ENCODE data around the gene URB2. TPM values are rescaled to one million over a fixed set of nuclear protein-coding genes. Genes with fewer than 3 reads are reported as not detected.

Gene URB2
- total and polyA plus RNA-seq, 7 experiments from 2014 or later, result 5.6 to 18.2 (median 10.3) TPM

DNA sequence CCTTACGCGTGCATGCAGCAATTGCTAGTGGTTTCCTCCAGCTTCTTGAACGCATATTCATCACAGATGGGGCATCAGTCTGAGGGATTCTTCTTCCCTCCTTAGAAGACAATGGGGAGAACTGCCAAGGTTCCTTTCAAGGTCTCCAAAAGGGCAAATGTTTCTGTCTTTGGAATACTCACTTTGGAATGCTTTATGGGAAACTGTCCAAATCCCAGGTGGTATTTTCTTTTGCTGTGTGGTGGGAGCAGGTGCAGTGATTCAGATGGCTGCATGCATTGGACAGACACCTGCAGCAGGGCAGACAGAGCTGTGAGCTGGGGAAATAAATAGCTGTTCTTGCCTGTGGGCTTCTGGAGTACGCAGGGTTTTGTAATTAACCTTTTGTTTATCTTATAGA lies 40.5 kb downstream of the URB2 start:
- H3K4me1 ChIP-seq (ENCODE audit: control insufficient read depth in 2 of 2, insufficient read depth in 2 of 2, low read length in 2 of 2), result peaks cover 13% of the 10 kb centered on the region in 2 donors
- POLR2A ChIA-PET, result no interaction called here
- CTCF ChIA-PET, result interaction anchor here (0.5 kb wide), 2 partner anchors 497 to 644 kb away, joined by 3 read pairs; no protein-coding TSS in a partner anchor
- ATAC-seq (no peak), DNase-seq (no peak)
- Mint-ChIP-seq H3K27ac (no peak overlapping the region), H3K27me3 (no peaks in the 10 kb centered on the region), H3K36me3 (peaks cover 0 to 13% (median 0%) of the 10 kb centered on the region in 5 donors), H3K4me1 (peaks cover 0 to 7% (median 4%) of the 10 kb centered on the region in 7 donors), H3K9me3 (peaks cover 0 to 2% (median 0%) of the 10 kb centered on the region in 11 donors), H3K4me3 (no peak overlapping the region)
- H3K27me3 ChIP-seq (ENCODE audit: control insufficient read depth in 2 of 2, insufficient read depth in 2 of 2, low read length in 2 of 2), result no peaks in the 10 kb centered on the region
- H3K9me3 ChIP-seq (ENCODE audit: control insufficient read depth in 2 of 3, low read length in 3 of 3), result no peaks in the 10 kb centered on the region
- no peaks in the 10 kb centered on the region for H3K36me3 ChIP-seq (ENCODE audit: control insufficient read depth in 2 of 3, insufficient read depth in 3 of 3, low read length in 3 of 3)
- H3K27ac ChIP-seq (ENCODE audit: low read depth, low read length), result no peak overlapping the region
- intact Hi-C loops (cut with micrococcal nuclease), result loop anchor here in 1 of 2 donors (10.0 kb wide), 1 partner anchor 438 kb away; no protein-coding TSS in a partner anchor
- H3K4me3 ChIP-seq (ENCODE audit: low read length), result no peak overlapping the region

DNA sequence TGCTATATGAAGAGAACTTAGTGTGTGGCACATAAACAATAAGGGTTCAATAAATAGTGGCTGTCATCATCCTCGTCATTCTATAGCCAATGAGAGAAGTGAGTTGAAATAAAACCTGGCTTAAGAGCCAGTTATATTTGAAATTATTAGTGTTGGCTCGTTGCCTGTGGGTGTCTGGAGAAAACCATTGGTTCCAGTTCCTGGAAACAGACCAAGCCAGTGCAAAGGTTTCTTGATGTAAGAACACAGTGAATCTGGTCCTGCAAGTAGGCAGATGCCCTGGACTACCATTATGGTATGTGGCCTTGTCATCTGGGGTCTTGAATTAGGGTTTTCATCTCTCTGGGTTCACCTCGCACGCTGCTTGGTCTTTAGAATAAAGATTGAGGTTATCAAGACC lies 43.3 kb downstream of the URB2 start:
- Histone ChIP-seq H3K27me3 (ENCODE audit: control insufficient read depth in 2 of 2, insufficient read depth in 2 of 2, low read length in 2 of 2) (no peaks in the 10 kb centered on the region), H3K4me3 (ENCODE audit: low read length) (no peak overlapping the region), H3K27ac (ENCODE audit: low read depth, low read length) (no peak overlapping the region), H3K4me1 (ENCODE audit: control insufficient read depth in 2 of 2, insufficient read depth in 2 of 2, low read length in 2 of 2) (peaks cover 5 to 11% of the 10 kb centered on the region in 2 donors), H3K36me3 (ENCODE audit: control insufficient read depth in 2 of 3, insufficient read depth in 3 of 3, low read length in 3 of 3) (no peaks in the 10 kb centered on the region), H3K9me3 (ENCODE audit: control insufficient read depth in 2 of 3, low read length in 3 of 3) (no peaks in the 10 kb centered on the region)
- DNase-seq, result no peak
- CTCF ChIA-PET, result no interaction called here
- no peak overlapping the region for H3K27ac Mint-ChIP-seq
- intact Hi-C loops (cut with micrococcal nuclease), result loop anchor here in 1 of 2 donors (10.0 kb wide), 1 partner anchor 435 kb away; no protein-coding TSS in a partner anchor
- POLR2A ChIA-PET, result no interaction called here
- peaks cover 4 to 31% (median 23%) of the 10 kb centered on the region in 7 donors for H3K4me1 Mint-ChIP-seq
- H3K27me3 Mint-ChIP-seq, result no peaks in the 10 kb centered on the region
- H3K4me3 Mint-ChIP-seq, result no peak overlapping the region
- ATAC-seq, result no peak
- peaks cover 0 to 13% (median 0%) of the 10 kb centered on the region in 5 donors for H3K36me3 Mint-ChIP-seq
- peaks cover 0 to 2% (median 0%) of the 10 kb centered on the region in 11 donors for H3K9me3 Mint-ChIP-seq

DNA sequence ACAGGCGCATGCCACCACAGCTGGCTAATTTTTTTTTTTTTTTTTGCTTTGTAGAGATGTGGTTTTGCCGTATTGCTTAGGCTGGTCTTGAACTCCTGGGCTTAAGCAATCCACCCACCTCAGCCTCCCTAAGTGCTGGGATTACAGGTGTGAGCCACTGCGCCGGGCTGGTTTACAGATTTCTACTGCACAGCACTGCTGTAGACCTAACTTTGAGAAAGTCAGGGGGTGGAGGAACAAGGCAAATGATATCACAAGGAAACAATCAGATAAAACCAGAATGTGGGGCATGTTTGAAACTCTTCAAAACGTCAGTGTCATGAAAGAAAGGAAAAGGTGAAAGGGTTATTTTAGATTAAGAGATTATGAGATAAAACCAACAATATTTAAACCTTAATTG lies 45.3 kb downstream of the URB2 start:
- no peaks in the 10 kb centered on the region for H3K27me3 ChIP-seq (ENCODE audit: control insufficient read depth in 2 of 2, insufficient read depth in 2 of 2, low read length in 2 of 2)
- DNase-seq (no peak), ATAC-seq (no peak)
- H3K36me3 Mint-ChIP-seq, result peaks cover 0 to 13% (median 0%) of the 10 kb centered on the region in 5 donors
- peaks cover 0 to 2% (median 0%) of the 10 kb centered on the region in 11 donors for H3K9me3 Mint-ChIP-seq
- no peaks in the 10 kb centered on the region for H3K9me3 ChIP-seq (ENCODE audit: control insufficient read depth in 2 of 3, low read length in 3 of 3)
- peaks cover 4 to 32% (median 23%) of the 10 kb centered on the region in 7 donors for H3K4me1 Mint-ChIP-seq
- no peak overlapping the region for H3K4me3 Mint-ChIP-seq
- H3K27ac Mint-ChIP-seq, result peak overlapping the region in 1 of 9 donors; percentile 65
- no peak overlapping the region for H3K27ac ChIP-seq (ENCODE audit: low read depth, low read length)
- ChIA-PET CTCF (interaction anchor here (0.6 kb wide), 1 partner anchor 195 kb away, joined by 3 read pairs; no protein-coding TSS in a partner anchor), POLR2A (no interaction called here)
- H3K27me3 Mint-ChIP-seq, result peaks cover 0 to 3% (median 0%) of the 10 kb centered on the region in 5 donors
- intact Hi-C loops (cut with micrococcal nuclease), result no loop called here
- peaks cover 0 to 7% of the 10 kb centered on the region in 2 donors for H3K4me1 ChIP-seq (ENCODE audit: control insufficient read depth in 2 of 2, insufficient read depth in 2 of 2, low read length in 2 of 2)
- no peaks in the 10 kb centered on the region for H3K36me3 ChIP-seq (ENCODE audit: control insufficient read depth in 2 of 3, insufficient read depth in 3 of 3, low read length in 3 of 3)
- no peak overlapping the region for H3K4me3 ChIP-seq (ENCODE audit: low read length)

DNA sequence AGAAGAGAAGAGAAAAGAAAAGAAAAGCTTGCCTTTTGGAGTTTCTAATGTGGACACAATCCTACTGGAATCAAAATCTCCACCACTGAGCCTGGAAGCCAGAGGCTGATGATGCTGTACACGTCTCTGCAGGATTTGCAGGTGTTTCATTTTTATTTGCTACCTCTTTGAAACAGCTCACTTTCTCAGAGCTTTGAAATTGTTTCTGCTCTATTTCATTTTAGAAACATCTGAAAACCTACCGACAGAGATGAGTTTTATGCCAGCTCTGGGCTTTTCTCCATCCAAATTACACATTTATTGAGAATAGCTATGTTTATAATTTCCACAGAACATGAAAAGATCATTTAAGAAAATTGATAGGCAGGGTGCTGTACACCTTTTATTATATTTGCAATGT lies 46.2 kb downstream of the URB2 start:
- H3K4me3 ChIP-seq (ENCODE audit: low read length), result no peak overlapping the region
- peaks cover 0 to 7% of the 10 kb centered on the region in 2 donors for H3K4me1 ChIP-seq (ENCODE audit: control insufficient read depth in 2 of 2, insufficient read depth in 2 of 2, low read length in 2 of 2)
- Mint-ChIP-seq H3K27me3 (peaks cover 0 to 3% (median 0%) of the 10 kb centered on the region in 5 donors), H3K36me3 (peaks cover 0 to 13% (median 0%) of the 10 kb centered on the region in 5 donors), H3K27ac (no peak overlapping the region), H3K4me1 (peaks cover 4 to 32% (median 23%) of the 10 kb centered on the region in 7 donors), H3K9me3 (peaks cover 0 to 2% (median 0%) of the 10 kb centered on the region in 11 donors), H3K4me3 (no peak overlapping the region)
- no peak for DNase-seq
- no peaks in the 10 kb centered on the region for H3K27me3 ChIP-seq (ENCODE audit: control insufficient read depth in 2 of 2, insufficient read depth in 2 of 2, low read length in 2 of 2)
- no peaks in the 10 kb centered on the region for H3K36me3 ChIP-seq (ENCODE audit: control insufficient read depth in 2 of 3, insufficient read depth in 3 of 3, low read length in 3 of 3)
- no peak for ATAC-seq
- POLR2A ChIA-PET, result no interaction called here
- intact Hi-C loops (cut with micrococcal nuclease), result no loop called here
- H3K27ac ChIP-seq (ENCODE audit: low read depth, low read length), result no peak overlapping the region
- CTCF ChIA-PET, result interaction anchor here (0.6 to 1.1 kb wide), 4 partner anchors 11 to 920 kb away, joined by 3 to 4 read pairs (median 4); no protein-coding TSS in a partner anchor
- no peaks in the 10 kb centered on the region for H3K9me3 ChIP-seq (ENCODE audit: control insufficient read depth in 2 of 3, low read length in 3 of 3)

DNA sequence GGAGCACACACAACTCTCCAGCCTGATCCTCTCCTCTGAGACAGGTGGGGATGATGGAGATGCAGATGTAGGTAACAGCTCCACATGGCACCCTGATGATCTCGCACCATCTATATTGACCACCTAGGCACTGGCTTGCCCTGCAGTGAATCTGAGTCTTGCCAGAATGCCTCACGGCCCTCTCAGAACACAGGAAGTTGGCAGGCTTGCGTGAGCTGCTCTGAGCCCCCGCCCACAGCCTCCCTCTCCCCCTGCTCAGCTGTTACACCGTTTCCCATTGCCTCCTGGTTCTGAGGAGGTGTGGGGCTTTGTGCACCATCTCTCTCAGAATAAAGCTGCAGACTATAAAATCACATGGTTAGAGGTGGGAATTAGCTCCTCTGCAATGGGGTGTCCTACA lies 48.0 kb downstream of the URB2 start:
- POLR2A ChIA-PET, result no interaction called here

DNA sequence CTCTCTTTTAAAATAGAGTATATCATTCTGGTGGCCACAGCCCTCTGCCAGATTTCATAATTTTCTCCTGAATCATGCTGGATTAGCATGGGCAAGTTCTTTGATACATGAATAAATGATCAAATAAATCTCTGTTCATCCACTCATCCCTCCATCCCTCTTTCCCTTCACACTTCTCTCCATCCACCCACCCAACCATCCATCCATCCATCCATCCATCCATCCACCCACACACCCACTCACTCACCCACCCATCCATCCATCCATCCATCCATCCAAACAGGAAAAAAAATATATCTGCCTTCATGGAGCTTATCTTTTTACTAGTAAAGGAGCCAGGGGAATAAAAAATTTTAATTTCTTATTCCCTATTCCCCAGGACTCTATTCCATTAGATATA lies 49.3 kb downstream of the URB2 start:
- intact Hi-C loops (cut with micrococcal nuclease), result no loop called here
- no peak overlapping the region for H3K27ac Mint-ChIP-seq
- DNase-seq, result no peak
- Histone ChIP-seq H3K9me3 (ENCODE audit: control insufficient read depth in 2 of 3, low read length in 3 of 3) (no peaks in the 10 kb centered on the region), H3K4me1 (ENCODE audit: control insufficient read depth in 2 of 2, insufficient read depth in 2 of 2, low read length in 2 of 2) (peaks cover 0 to 7% of the 10 kb centered on the region in 2 donors), H3K27me3 (ENCODE audit: control insufficient read depth in 2 of 2, insufficient read depth in 2 of 2, low read length in 2 of 2) (no peaks in the 10 kb centered on the region), H3K4me3 (ENCODE audit: low read length) (no peak overlapping the region), H3K27ac (ENCODE audit: low read depth, low read length) (no peak overlapping the region), H3K36me3 (ENCODE audit: control insufficient read depth in 2 of 3, insufficient read depth in 3 of 3, low read length in 3 of 3) (no peaks in the 10 kb centered on the region)
- peaks cover 4 to 32% (median 23%) of the 10 kb centered on the region in 7 donors for H3K4me1 Mint-ChIP-seq
- H3K36me3 Mint-ChIP-seq, result peaks cover 0 to under 1% (median 0%) of the 10 kb centered on the region in 5 donors
- ATAC-seq, result no peak
- no peak overlapping the region for H3K4me3 Mint-ChIP-seq
- H3K27me3 Mint-ChIP-seq, result peaks cover 0 to 8% (median 0%) of the 10 kb centered on the region in 5 donors
- ChIA-PET CTCF (interaction anchor here (1.5 kb wide), 1 partner anchor 13 kb away, joined by 4 read pairs; no protein-coding TSS in a partner anchor), POLR2A (interaction anchor here (0.7 kb wide), 1 partner anchor 534 kb away, joined by 3 read pairs; no protein-coding TSS in a partner anchor)
- no peaks in the 10 kb centered on the region for H3K9me3 Mint-ChIP-seq

More for the DNA sequence above, 48.0 kb downstream of the URB2 start:
- Histone ChIP-seq H3K27me3 (ENCODE audit: control insufficient read depth in 2 of 2, insufficient read depth in 2 of 2, low read length in 2 of 2) (no peaks in the 10 kb centered on the region), H3K27ac (ENCODE audit: low read depth, low read length) (no peak overlapping the region), H3K36me3 (ENCODE audit: control insufficient read depth in 2 of 3, insufficient read depth in 3 of 3, low read length in 3 of 3) (no peaks in the 10 kb centered on the region), H3K4me1 (ENCODE audit: control insufficient read depth in 2 of 2, insufficient read depth in 2 of 2, low read length in 2 of 2) (peaks cover 0 to 7% of the 10 kb centered on the region in 2 donors), H3K9me3 (ENCODE audit: control insufficient read depth in 2 of 3, low read length in 3 of 3) (no peaks in the 10 kb centered on the region), H3K4me3 (ENCODE audit: low read length) (no peak overlapping the region)
- peaks cover 0 to 5% (median 0%) of the 10 kb centered on the region in 5 donors for H3K27me3 Mint-ChIP-seq
- intact Hi-C loops (cut with micrococcal nuclease), result no loop called here
- H3K4me3 Mint-ChIP-seq, result peak overlapping the region in 4 of 10 donors; percentile 7 to 66 (median 24)
- H3K9me3 Mint-ChIP-seq, result no peaks in the 10 kb centered on the region
- CTCF ChIA-PET, result no interaction called here
- peaks cover 4 to 32% (median 23%) of the 10 kb centered on the region in 7 donors for H3K4me1 Mint-ChIP-seq
- H3K36me3 Mint-ChIP-seq, result peaks cover 0 to 6% (median 0%) of the 10 kb centered on the region in 5 donors
- ATAC-seq (peak; percentile 54), DNase-seq (peak in 3 of 9 donors; percentile 11 to 39 (median 16))
- H3K27ac Mint-ChIP-seq, result peak overlapping the region in 6 of 9 donors; percentile 28 to 74 (median 59)

All from naive thymus-derived CD4-positive, alpha-beta T cell (primary cell).